Duodenal mucosa (tissue), 2 donors: Measurements from ENCODE around the gene CDH12.

Source experiments
- H3K27ac ChIP-seq: one replicate; pipeline ENCODE4 v1.7.0; 2013; ENCODE audit warnings: low read depth, low read length
- H3K27me3 ChIP-seq, 2 donors: one replicate each; pipeline ENCODE4 v1.7.0; 2013; ENCODE audit warnings: low read length in 2 of 2, control low read depth in 1 of 2; ENCODE audit not compliant: insufficient read depth in 2 of 2, control insufficient read depth in 1 of 2
- H3K36me3 ChIP-seq, 2 donors: one replicate each; pipeline ENCODE4 v1.7.0; 2013; ENCODE audit warnings: low read length in 2 of 2, control low read depth in 1 of 2; ENCODE audit not compliant: insufficient read depth in 2 of 2, control insufficient read depth in 1 of 2
- H3K4me1 ChIP-seq, 2 donors: one replicate each; pipeline ENCODE4 v1.7.0; 2013; ENCODE audit warnings: low read length in 2 of 2, control low read depth in 1 of 2; ENCODE audit not compliant: insufficient read depth in 2 of 2, control insufficient read depth in 1 of 2
- H3K4me3 ChIP-seq, 2 donors: one replicate each; pipeline ENCODE4 v1.7.0; 2013; ENCODE audit warnings: low read length in 2 of 2, low read depth in 1 of 2
- H3K9ac ChIP-seq, 2 donors: one replicate each; pipeline ENCODE4 v1.7.0; 2013; ENCODE audit warnings: low read length in 2 of 2, low read depth in 1 of 2
- H3K9me3 ChIP-seq, 2 donors: one replicate each; pipeline ENCODE4 v1.7.0; 2013; ENCODE audit warnings: low read length in 2 of 2, control low read depth in 1 of 2; ENCODE audit not compliant: control insufficient read depth in 1 of 2

The CDH12 gene

DNA sequence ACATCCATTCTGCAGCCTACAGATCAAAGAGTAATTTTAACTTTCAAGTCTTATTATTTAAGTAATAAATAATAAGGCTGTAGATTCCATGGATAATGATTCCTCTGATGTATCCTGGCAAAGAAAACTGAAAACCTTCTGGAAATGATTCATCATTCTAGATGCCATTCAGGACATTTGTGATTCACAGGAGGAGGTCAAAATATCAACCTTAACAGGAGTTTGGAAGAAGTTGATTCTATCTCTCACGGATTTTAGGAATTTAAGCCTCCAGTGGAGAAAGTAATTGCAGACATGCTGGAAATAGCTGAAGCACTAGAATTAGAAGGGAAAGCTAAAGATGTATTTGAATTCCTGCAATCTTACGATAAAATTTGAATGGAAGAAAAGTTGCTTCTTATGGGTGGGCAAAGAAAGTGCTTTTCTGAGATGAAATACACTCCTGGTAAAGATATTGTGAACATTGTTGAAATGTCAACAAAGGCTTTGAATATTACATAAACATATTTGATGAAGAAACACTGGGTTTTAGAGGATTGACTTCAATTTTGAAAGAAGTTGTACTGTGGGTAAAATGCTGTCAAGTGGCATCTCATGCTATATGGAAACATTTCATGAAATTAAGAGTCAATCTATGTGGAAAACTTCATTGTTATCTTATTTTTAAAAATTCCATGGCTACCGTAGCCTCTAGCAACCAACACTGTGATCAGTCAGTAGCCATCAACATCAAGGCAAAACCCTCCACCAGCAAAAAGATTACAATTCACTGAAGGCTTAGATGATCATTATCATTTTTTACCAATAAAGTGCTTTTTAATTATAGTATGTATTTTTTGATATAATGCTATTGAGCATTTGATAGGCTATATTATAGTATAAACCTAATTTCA is 1141.0 kb downstream of the CDH12 start:
- no peak overlapping the region for H3K27ac ChIP-seq
- peaks cover 4% of the 10 kb centered on the region in 2 donors for H3K9me3 ChIP-seq
- no peak overlapping the region for H3K4me3 ChIP-seq
- H3K36me3 ChIP-seq = no peaks in the 10 kb centered on the region
- no peak overlapping the region for H3K9ac ChIP-seq
- no peaks in the 10 kb centered on the region for H3K4me1 ChIP-seq
- H3K27me3 ChIP-seq = no peaks in the 10 kb centered on the region

DNA sequence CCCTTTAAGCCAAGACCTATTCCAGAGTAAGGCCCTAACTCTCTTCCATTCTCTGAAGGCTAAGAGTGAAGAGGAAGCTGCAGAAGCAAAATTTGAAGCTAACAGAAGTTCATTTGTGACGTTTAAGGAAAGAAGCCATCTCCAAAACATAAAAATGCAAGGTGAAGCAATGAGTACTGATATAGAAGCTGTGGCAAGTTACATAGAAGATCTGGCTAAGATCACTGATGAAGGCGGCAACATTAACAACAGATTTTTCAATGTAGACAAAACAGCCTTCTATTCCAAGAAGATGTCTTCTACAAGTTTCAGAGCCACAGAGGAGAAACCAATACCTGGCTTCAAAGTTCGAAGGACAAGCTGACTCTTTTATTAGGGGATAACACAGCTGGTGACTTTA is 1143.4 kb downstream of the CDH12 start:
- Histone ChIP-seq H3K27me3 (no peaks in the 10 kb centered on the region), H3K27ac (no peak overlapping the region), H3K9ac (no peak overlapping the region), H3K4me1 (no peaks in the 10 kb centered on the region), H3K9me3 (peaks cover 0 to 4% of the 10 kb centered on the region in 2 donors), H3K36me3 (no peaks in the 10 kb centered on the region), H3K4me3 (no peak overlapping the region)

DNA sequence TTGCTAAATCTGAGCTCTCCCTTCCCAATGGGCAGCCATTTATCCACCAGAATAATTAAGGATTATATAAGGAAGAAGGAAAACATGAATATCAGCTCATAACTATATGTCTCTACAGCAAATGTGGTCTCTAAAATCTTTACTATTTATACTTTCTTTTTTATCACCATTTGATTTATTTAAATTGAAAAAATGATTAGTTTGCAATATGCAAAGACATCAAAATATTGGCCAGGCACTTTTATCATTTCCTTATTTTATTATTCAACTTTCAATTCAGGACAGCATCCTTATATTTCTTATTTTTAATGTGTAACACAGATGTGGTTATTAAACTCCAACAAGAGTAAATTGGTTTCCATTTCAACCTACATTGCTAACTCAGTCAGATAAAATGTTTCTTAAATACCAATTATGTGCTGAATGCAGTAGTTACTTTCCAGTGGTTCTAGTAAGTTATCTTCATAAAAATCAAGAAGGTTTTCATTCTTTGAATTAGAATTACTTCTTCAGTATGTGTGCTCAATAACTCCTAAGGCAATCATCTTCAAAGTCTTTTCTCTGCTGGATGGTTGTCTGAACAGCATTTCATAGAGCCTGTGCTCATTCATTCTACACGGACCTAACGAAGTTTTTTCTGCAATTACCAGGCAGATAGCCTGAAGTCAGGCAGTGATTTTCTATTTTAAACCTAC is 1148.0 kb downstream of the CDH12 start:
- Histone ChIP-seq H3K4me3 (no peak overlapping the region), H3K36me3 (no peaks in the 10 kb centered on the region), H3K9me3 (peaks cover 0 to 4% of the 10 kb centered on the region in 2 donors), H3K4me1 (no peaks in the 10 kb centered on the region), H3K27ac (no peak overlapping the region), H3K9ac (no peak overlapping the region), H3K27me3 (no peaks in the 10 kb centered on the region)

DNA sequence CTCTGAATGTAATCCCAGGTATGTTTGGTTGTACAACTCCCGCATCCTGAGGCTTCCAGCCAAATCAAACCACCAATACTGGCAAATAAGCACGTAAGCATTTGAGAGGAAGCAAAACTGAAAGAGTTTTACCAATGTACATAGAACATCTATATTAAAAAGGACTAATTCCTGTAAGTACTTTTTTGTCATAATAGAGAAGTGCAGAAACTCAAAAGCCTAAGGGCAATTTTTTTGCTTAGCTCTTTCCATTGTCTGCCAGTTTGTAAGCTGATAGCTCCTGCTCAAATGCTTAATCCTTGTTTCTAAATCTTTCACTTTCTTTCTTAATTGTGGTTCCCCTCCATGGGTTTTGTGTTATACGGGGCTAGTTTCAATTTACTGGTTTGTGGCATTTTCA is 1151.8 kb downstream of the CDH12 start:
- H3K27ac ChIP-seq = no peak overlapping the region
- no peaks in the 10 kb centered on the region for H3K27me3 ChIP-seq
- H3K36me3 ChIP-seq = no peaks in the 10 kb centered on the region
- H3K9me3 ChIP-seq = no peaks in the 10 kb centered on the region
- H3K4me3 ChIP-seq = no peak overlapping the region
- no peak overlapping the region for H3K9ac ChIP-seq
- no peaks in the 10 kb centered on the region for H3K4me1 ChIP-seq
